GM06990 (cell line): ENCODE data around the gene NAV2.

Source experiments
- DNase-seq: peaks from one replicate; pipeline ENCODE4 v3.0.0-alpha.2; 2011; ENCODE audit not compliant: insufficient read length; ENCODE audit errors: extremely low read depth
- H3K27me3 ChIP-seq: replicated peaks from 2 replicates; pipeline ENCODE4 v1.6.0; 2011; ENCODE audit warnings: low read length; ENCODE audit not compliant: control insufficient read depth, insufficient read depth
- H3K36me3 ChIP-seq: 2 replicates; pipeline ENCODE4 v1.5.1; 2011; ENCODE audit warnings: low read length; ENCODE audit not compliant: control insufficient read depth, insufficient read depth
- H3K4me3 ChIP-seq: replicated peaks from 2 replicates; pipeline ENCODE4 v1.5.1; 2011; ENCODE audit warnings: low read depth, mild to moderate bottlenecking, control low read depth, low read length
- CTCF ChIP-seq: IDR thresholded peaks from 2 replicates; pipeline ENCODE4 v1.5.1; 2011; ENCODE audit warnings: low read length, control low read depth, mild to moderate bottlenecking, inconsistent platforms; ENCODE audit not compliant: insufficient read depth, poor library complexity, severe bottlenecking

The NAV2 gene

GRCh38 chr11:20032127-20032526, 319.5 kb downstream of the NAV2 start:
- H3K36me3 ChIP-seq = no peaks in the 10 kb centered on the region
- TF ChIP-seq CTCF = no peak

GRCh38 chr11:20032577-20033260, 320.1 kb downstream of the NAV2 start:
- Histone ChIP-seq H3K27me3 (0 out of 2 replicates have a peak, but pooled peaks cover 1% of the 10 kb centered on the region), H3K4me3 (no peak overlapping the region), H3K36me3 (no peaks in the 10 kb centered on the region)
- DNase-seq = no peak
- no peak for TF ChIP-seq CTCF

More at GRCh38 chr11:20032127-20032526, 319.5 kb downstream of the NAV2 start:
- Histone ChIP-seq H3K27me3 (0 out of 2 replicates have a peak, but pooled peaks cover 1% of the 10 kb centered on the region), H3K4me3 (no peak overlapping the region)
- DNase-seq = no peak

- no peak for DNase-seq
- Histone ChIP-seq H3K4me3 (no peak overlapping the region), H3K27me3 (0 out of 2 replicates have a peak, but pooled peaks cover 1% of the 10 kb centered on the region), H3K36me3 (no peaks in the 10 kb centered on the region)
- no peak for TF ChIP-seq CTCF
These were observed 321.2 kb downstream of the NAV2 start for GRCh38 chr11:20033806-20034205.

- no peak overlapping the region for H3K4me3 ChIP-seq
- 0 out of 2 replicates have a peak, but pooled peaks cover 1% of the 10 kb centered on the region for H3K27me3 ChIP-seq
- H3K36me3 ChIP-seq = no peaks in the 10 kb centered on the region
- TF ChIP-seq CTCF = no peak
- DNase-seq = no peak
These were observed 322.3 kb downstream of the NAV2 start for GRCh38 chr11:20034941-20035340.

- 0 out of 2 replicates have a peak, but pooled peaks cover 1% of the 10 kb centered on the region for H3K27me3 ChIP-seq
- no peak for DNase-seq
- no peak overlapping the region for H3K4me3 ChIP-seq
- no peak for TF ChIP-seq CTCF
- no peaks in the 10 kb centered on the region for H3K36me3 ChIP-seq
These were observed 322.7 kb downstream of the NAV2 start for GRCh38 chr11:20035375-20035700.
